Measurements from ENCODE around the gene GNE.

GNE gene

GRCh38 chr9:36170531-36170930 lies 87.7 kb downstream of the GNE start:
- no peak for DNase-seq

GRCh38 chr9:36169708-36170107 lies 88.5 kb downstream of the GNE start:
- no peak for DNase-seq

GRCh38 chr9:36169166-36169565 lies 89.1 kb downstream of the GNE start, which contains the start of gene CCIN:
Gene CCIN (plus strand): TSS chr9:36169388. CDS start chr9:36169503, 115 bp downstream.
- no peak for DNase-seq

GRCh38 chr9:36166168-36166927 lies 91.9 kb downstream of the GNE start:
- peak in 51 of 56 donors; percentile 25 to 88 (median 71) for DNase-seq

- DNase-seq: no peak
Observed at GRCh38 chr9:36165826-36166167, 92.5 kb downstream of the GNE start.

GRCh38 chr9:36164989-36165388 lies 93.3 kb downstream of the GNE start:
- no peak for DNase-seq
